SK-N-SH (cell line): ENCODE results near the gene EPB41L2.
"Not testable (repeated sequence)": the region's sequence is repeated elsewhere in the genome, so short reads cannot be mapped to it uniquely, and the experiment has no call there.

Source experiments
- EP300 ChIP-seq, 2 experiments: IDR thresholded peaks; 2 replicates each; pipeline versions ENCODE4 v1.4.0 to v1.6.1; 2012; ENCODE audit warnings: borderline replicate concordance in 1 of 2, low read depth in 1 of 2, low read length in 1 of 2
- FOXM1 ChIP-seq: IDR thresholded peaks from 2 replicates; pipeline ENCODE4 v1.4.0; 2012; ENCODE audit warnings: low read depth, mild to moderate bottlenecking
- JUND ChIP-seq: IDR thresholded peaks from 2 replicates; pipeline ENCODE4 v1.4.0; 2012
- RAD21 ChIP-seq: IDR thresholded peaks from 2 replicates; pipeline ENCODE4 v1.6.1; 2012; ENCODE audit warnings: mild to moderate bottlenecking, low read length
- RFX5 ChIP-seq: IDR thresholded peaks from 2 replicates; pipeline ENCODE4 v1.6.1; 2012; ENCODE audit warnings: mild to moderate bottlenecking, improper control_type of control experiment, low read length
- TAF1 ChIP-seq: IDR thresholded peaks from 2 replicates; pipeline ENCODE4 v1.6.1; 2012; ENCODE audit warnings: low read depth, mild to moderate bottlenecking, low read length, moderate library complexity, borderline replicate concordance
- TF ChIP-seq, protein P1 (sequence below): fragments of 200-600 bp; sonication (generic); IDR thresholded peaks from 2 replicates; pipeline ENCODE4 v1.6.1; 2017; ENCODE audit warnings: antibody characterized with exemption, mild to moderate bottlenecking, moderate library complexity
- TF ChIP-seq, protein P2 (sequence below): fragments of 150-350 bp; IDR thresholded peaks from 2 replicates; pipeline ENCODE4 v1.6.1; 2017; ENCODE audit warnings: antibody characterized with exemption, low read length, low read depth, borderline replicate concordance

DNA sequence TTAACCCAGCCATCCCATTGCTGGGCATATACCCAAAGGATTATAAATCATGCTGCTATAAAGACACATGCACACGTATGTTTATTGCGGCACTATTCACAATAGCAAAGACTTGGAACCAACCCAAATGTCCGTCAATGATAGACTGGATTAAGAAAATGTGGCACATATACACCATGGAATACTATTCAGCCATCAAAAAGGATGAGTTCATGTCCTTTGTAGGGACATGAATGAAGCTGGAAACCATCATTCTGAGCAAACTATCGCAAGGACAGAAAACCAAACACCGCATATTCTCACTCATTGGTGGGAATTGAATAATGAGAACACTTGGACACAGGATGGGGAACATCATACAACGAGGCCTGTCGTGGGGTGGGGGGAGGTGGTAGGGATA lies 28.9 kb upstream of the EPB41L2 start:
- TF ChIP-seq, protein P1, sequence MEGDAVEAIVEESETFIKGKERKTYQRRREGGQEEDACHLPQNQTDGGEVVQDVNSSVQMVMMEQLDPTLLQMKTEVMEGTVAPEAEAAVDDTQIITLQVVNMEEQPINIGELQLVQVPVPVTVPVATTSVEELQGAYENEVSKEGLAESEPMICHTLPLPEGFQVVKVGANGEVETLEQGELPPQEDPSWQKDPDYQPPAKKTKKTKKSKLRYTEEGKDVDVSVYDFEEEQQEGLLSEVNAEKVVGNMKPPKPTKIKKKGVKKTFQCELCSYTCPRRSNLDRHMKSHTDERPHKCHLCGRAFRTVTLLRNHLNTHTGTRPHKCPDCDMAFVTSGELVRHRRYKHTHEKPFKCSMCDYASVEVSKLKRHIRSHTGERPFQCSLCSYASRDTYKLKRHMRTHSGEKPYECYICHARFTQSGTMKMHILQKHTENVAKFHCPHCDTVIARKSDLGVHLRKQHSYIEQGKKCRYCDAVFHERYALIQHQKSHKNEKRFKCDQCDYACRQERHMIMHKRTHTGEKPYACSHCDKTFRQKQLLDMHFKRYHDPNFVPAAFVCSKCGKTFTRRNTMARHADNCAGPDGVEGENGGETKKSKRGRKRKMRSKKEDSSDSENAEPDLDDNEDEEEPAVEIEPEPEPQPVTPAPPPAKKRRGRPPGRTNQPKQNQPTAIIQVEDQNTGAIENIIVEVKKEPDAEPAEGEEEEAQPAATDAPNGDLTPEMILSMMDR, result not testable (repeated sequence)
- TF ChIP-seq RAD21; FOXM1; TAF1; RFX5; EP300 (IDR thresholded peaks at IDR 0.05; ENCODE audit: borderline replicate concordance in 1 of 2, low read depth in 1 of 2, low read length in 1 of 2); JUND: not testable (repeated sequence)
- TF ChIP-seq, protein P2, sequence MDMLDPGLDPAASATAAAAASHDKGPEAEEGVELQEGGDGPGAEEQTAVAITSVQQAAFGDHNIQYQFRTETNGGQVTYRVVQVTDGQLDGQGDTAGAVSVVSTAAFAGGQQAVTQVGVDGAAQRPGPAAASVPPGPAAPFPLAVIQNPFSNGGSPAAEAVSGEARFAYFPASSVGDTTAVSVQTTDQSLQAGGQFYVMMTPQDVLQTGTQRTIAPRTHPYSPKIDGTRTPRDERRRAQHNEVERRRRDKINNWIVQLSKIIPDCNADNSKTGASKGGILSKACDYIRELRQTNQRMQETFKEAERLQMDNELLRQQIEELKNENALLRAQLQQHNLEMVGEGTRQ, result not testable (repeated sequence)
